HepG2 (cell line): ENCODE data around the gene WDHD1.

Experiments used
- ASH2L ChIP-seq: fragments of 300-600, 200-600 bp; sonication (generic); IDR thresholded peaks from 2 replicates; pipeline ENCODE4 v1.7.0; 2017; ENCODE audit warnings: low read depth, mild to moderate bottlenecking, moderate library complexity, mixed read lengths, low read length; ENCODE audit not compliant: insufficient read length
- CBFB ChIP-seq: sonication (generic); formaldehyde crosslinking; IDR thresholded peaks from 2 replicates; pipeline ENCODE4 v1.4.0; 2020; ENCODE audit warnings: missing genetic modification reagents
- JUNB ChIP-seq: sonication (generic); formaldehyde crosslinking; IDR thresholded peaks from 2 replicates; pipeline ENCODE4 v1.8.0; 2022; ENCODE audit warnings: missing genetic modification reagents, mild to moderate bottlenecking, borderline replicate concordance
- SMAD1 ChIP-seq: sonication (generic); formaldehyde crosslinking; IDR thresholded peaks from 2 replicates; pipeline ENCODE4 v1.4.0; 2020; ENCODE audit warnings: missing genetic modification reagents, low read depth, mild to moderate bottlenecking, borderline replicate concordance
- ZNF598 ChIP-seq: sonication (generic); formaldehyde crosslinking; IDR thresholded peaks from 2 replicates; pipeline ENCODE4 v1.5.1; 2020; ENCODE audit warnings: mild to moderate bottlenecking, missing genetic modification reagents, borderline replicate concordance
- ZNF784 ChIP-seq: sonication (generic); formaldehyde crosslinking; IDR thresholded peaks from 2 replicates; pipeline ENCODE4 v1.5.1; 2020; ENCODE audit warnings: missing genetic modification reagents, mild to moderate bottlenecking, borderline replicate concordance

- TF ChIP-seq ASH2L (no peak), ZNF598 (CRISPR knock-in tag) (no peak), SMAD1 (CRISPR knock-in tag) (no peak), ZNF784 (CRISPR knock-in tag) (no peak), CBFB (CRISPR knock-in tag) (no peak), JUNB (CRISPR knock-in tag) (no peak)
These were observed 27.2 kb upstream of the WDHD1 start for GRCh38 chr14:55054098-55054497.
